HEK293 (cell line): ENCODE measurements around the gene SSPN.

Source experiments
- GFI1B ChIP-seq: fragments of 450-650 bp; formaldehyde crosslinking; IDR thresholded peaks from 2 replicates; pipeline ENCODE4 v1.5.1; 2016; ENCODE audit warnings: missing biosample characterization, missing genetic modification characterization
- ZEB2 ChIP-seq: fragments of 450-650 bp; formaldehyde crosslinking; IDR thresholded peaks from 2 replicates; pipeline ENCODE4 v1.5.1; 2016; ENCODE audit warnings: missing biosample characterization, missing genetic modification characterization
- ZNF174 ChIP-seq: fragments of 450-650 bp; formaldehyde crosslinking; IDR thresholded peaks from 2 replicates; pipeline ENCODE4 v1.5.0; 2017; ENCODE audit warnings: missing biosample characterization, mild to moderate bottlenecking, missing genetic modification characterization
- ZNF175 ChIP-seq: fragments of 450-650 bp; formaldehyde crosslinking; IDR thresholded peaks from 2 replicates; pipeline ENCODE4 v1.5.1; 2016; ENCODE audit warnings: missing biosample characterization, missing genetic modification characterization
- ZNF23 ChIP-seq: fragments of 450-650 bp; formaldehyde crosslinking; IDR thresholded peaks from 2 replicates; pipeline ENCODE4 v1.5.1; 2016; ENCODE audit warnings: missing biosample characterization, missing genetic modification characterization, borderline replicate concordance
- ZNF274 ChIP-seq, 2 experiments: fragments of 200-500 bp in 1 of 2; fragments of 450-650 bp in 1 of 2; sonication (Bioruptor generic) in 1 of 2; formaldehyde crosslinking in 1 of 2; IDR thresholded peaks; 2 replicates each; pipeline versions ENCODE4 v1.5.1 to v1.6.1; 2014 to 2016; ENCODE audit warnings: borderline replicate concordance in 1 of 2, inconsistent platforms in 1 of 2, low read length in 1 of 2, missing biosample characterization in 1 of 2, missing genetic modification characterization in 1 of 2
- ZNF341 ChIP-seq: fragments of 450-650 bp; formaldehyde crosslinking; IDR thresholded peaks from 2 replicates; pipeline ENCODE4; 2016; ENCODE audit warnings: low read depth, missing biosample characterization, missing genetic modification characterization
- ZNF398 ChIP-seq: fragments of 450-650 bp; formaldehyde crosslinking; IDR thresholded peaks from 2 replicates; pipeline ENCODE4 v1.5.1; 2017; ENCODE audit warnings: missing biosample characterization, missing genetic modification characterization
- ZNF791 ChIP-seq: fragments of 450-650 bp; formaldehyde crosslinking; IDR thresholded peaks from 2 replicates; pipeline ENCODE4 v1.5.1; 2016; ENCODE audit warnings: missing biosample characterization, missing genetic modification characterization

GRCh38 chr12:26283046-26283445, 87.7 kb downstream of the SSPN start:
- TF ChIP-seq ZNF23 (tag by site-specific recombination): no peak
- no peak for TF ChIP-seq ZEB2 (tag by site-specific recombination)
- no peak for TF ChIP-seq GFI1B (tag by site-specific recombination)
- no peak for TF ChIP-seq ZNF175 (tag by site-specific recombination)
- no peak for TF ChIP-seq ZNF341 (tag by site-specific recombination)
- no peak for TF ChIP-seq ZNF791 (tag by site-specific recombination)
- no peak for TF ChIP-seq ZNF274 (IDR thresholded peaks at IDR 0.05; ENCODE audit: low read length)
- TF ChIP-seq ZNF274 (tag by site-specific recombination; IDR thresholded peaks at IDR 0.05; ENCODE audit: borderline replicate concordance): no peak
- TF ChIP-seq ZNF174 (tag by site-specific recombination): no peak
- no peak for TF ChIP-seq ZNF398
